HG02840 (cell line): ENCODE measurements around the gene BORCS8.

Experiments
- ATAC-seq: cut with Tn5 transposase; IDR thresholded peaks from one replicate; pipeline ENCODE4 v1.9.1; 2021; ENCODE audit warnings: mild to moderate bottlenecking, moderate library complexity, moderate number of reproducible peaks; ENCODE audit not compliant: unreplicated experiment, low FRiP score

The BORCS8 gene

GRCh38 chr19:19214892-19215291 lies 22.9 kb upstream of the BORCS8 start:
- ATAC-seq: no peak

GRCh38 chr19:19214159-19214490 lies 22.2 kb upstream of the BORCS8 start:
- ATAC-seq: no peak

GRCh38 chr19:19213426-19214158 lies 21.6 kb upstream of the BORCS8 start:
- no peak for ATAC-seq

GRCh38 chr19:19212916-19213315 lies 21.0 kb upstream of the BORCS8 start:
- ATAC-seq: no peak

GRCh38 chr19:19211499-19212420 lies 19.8 kb upstream of the BORCS8 start, which contains the start of gene NCAN:
Gene NCAN (plus strand): TSS chr19:19211958. CDS start chr19:19216954, 4,996 bp downstream.
- no peak for ATAC-seq

GRCh38 chr19:19209372-19209771 lies 17.4 kb upstream of the BORCS8 start:
- ATAC-seq: no peak

- ATAC-seq: no peak
Measured at GRCh38 chr19:19207637-19208572, 16.0 kb upstream of the BORCS8 start.

GRCh38 chr19:19206938-19207337 lies 15.0 kb upstream of the BORCS8 start:
- ATAC-seq: no peak

GRCh38 chr19:19205416-19206410 lies 13.8 kb upstream of the BORCS8 start:
- no peak for ATAC-seq

GRCh38 chr19:19204181-19204580 lies 12.2 kb upstream of the BORCS8 start:
- ATAC-seq: no peak

GRCh38 chr19:19203012-19203856 lies 11.3 kb upstream of the BORCS8 start, which contains the start of gene NR2C2AP:
Gene NR2C2AP (minus strand): TSS chr19:19203414. CDS start chr19:19203060, 354 bp downstream.
- peak; percentile 77 for ATAC-seq

GRCh38 chr19:19202707-19203011 lies 10.7 kb upstream of the BORCS8 start:
- ATAC-seq: no peak

GRCh38 chr19:19201697-19202630 lies 10.0 kb upstream of the BORCS8 start:
- ATAC-seq: no peak

GRCh38 chr19:19193926-19194325 lies 2.0 kb upstream of the BORCS8 start:
- no peak for ATAC-seq

GRCh38 chr19:19192910-19193423 lies 1.0 kb upstream of the BORCS8 start:
- ATAC-seq: no peak

GRCh38 chr19:19191768-19192077 lies 229 bp downstream of the BORCS8 start:
- peak; percentile 13 for ATAC-seq

GRCh38 chr19:19186742-19187141 lies 5.2 kb downstream of the BORCS8 start:
- no peak for ATAC-seq
